ENCODE results near the gene EDEM2.
"Not testable (repeated sequence)": the region's sequence is repeated elsewhere in the genome, so short reads cannot be mapped to it uniquely, and the experiment has no call there.

The EDEM2 gene

DNA sequence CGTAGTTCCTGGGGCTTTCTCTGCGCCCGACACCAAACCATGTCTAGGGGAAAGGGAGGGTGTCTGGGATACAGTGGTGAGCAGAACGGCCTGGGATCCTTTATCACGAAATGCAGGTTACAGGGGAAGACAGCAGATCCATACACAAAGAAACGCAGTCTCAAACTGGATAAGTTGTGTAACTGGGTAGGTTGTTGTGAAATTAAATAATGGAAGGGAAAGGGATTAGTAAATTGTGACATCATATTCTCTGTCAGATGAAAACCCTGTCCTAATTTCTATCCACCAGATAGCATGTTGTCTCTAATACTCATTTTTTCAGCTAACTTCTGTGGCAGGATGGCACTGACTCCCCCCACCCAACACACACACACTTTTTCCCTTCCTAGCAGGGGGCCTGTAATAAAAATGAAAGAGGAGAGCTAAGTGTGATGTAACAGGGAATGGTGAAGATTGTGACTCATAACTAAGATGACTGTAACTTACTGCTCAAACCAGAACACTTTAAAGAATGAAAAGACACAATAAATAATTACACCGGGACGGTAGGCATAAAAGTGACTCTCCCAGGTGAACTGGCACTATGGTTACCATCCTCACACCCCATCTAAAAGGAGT lies 53.8 kb downstream of the EDEM2 start:
- H3K4me1 Mint-ChIP-seq (ENCODE audit: low read depth) = peaks cover 39% of the 10 kb centered on the region
- peak overlapping the region; percentile 87 for H3K4me3 Mint-ChIP-seq
- H3K36me3 Mint-ChIP-seq (ENCODE audit: low read depth) = peaks cover 13% of the 10 kb centered on the region
- intact Hi-C loops (cut with micrococcal nuclease) = loop anchor here (5.0 kb wide), 2 partner anchors 54 to 184 kb away; partner anchors contain the start of genes EDEM2 and MMP24OS
- no peaks in the 10 kb centered on the region for H3K9me3 Mint-ChIP-seq
- no peaks in the 10 kb centered on the region for H3K27me3 Mint-ChIP-seq
- peak overlapping the region; percentile 97 for H3K27ac Mint-ChIP-seq

DNA sequence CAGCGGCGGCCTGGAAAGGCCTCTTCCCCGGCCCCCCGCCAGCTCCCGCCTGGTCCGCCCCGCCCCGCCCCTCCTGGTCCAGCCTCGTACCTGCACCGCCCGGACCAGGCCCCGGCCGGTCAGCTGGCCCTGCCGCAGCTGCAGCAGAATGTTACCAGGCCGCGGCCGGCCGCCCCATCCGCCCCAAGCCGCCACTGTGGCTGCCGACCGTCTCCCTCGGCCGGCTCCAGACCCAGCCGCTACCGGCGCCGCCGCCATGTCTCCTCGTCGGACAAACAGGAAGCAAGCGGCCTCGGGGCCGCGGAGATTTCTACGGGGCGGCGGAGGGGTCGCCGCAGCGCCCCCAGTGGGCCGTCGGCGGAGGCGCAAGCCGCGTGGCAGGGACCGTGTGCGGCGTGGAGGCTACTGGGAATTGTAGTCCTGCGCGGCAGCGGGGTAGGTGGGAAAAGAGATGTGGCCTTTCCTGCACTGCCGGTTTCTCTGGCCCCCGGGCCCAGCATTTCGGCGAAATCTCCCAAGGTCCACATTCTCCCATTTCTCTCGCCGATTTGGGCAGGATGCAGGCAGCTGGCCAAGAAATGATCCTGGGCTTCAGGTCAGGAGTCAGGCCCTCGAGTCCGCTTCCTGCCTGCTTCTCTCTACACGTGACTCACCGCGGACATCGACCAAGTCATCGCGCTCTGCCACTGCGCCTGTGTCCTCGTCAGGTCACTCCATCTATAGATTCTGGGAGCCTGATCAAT lies 54.4 kb downstream of the EDEM2 start, which contains the start of gene TRPC4AP:
TRPC4AP (minus strand) TSS at position 284 of the 743 bp plus-strand sequence; CDS start at position 258, 26 bp downstream.
- Mint-ChIP-seq H3K27ac (peak within 1 kb of the TSS; percentile 97), H3K4me3 (peak within 1 kb of the TSS; percentile 87), H3K36me3 (ENCODE audit: low read depth) (peaks cover 13% of the 10 kb centered on the region), H3K9me3 (no peaks in the 10 kb centered on the region), H3K27me3 (no peaks in the 10 kb centered on the region), H3K4me1 (ENCODE audit: low read depth) (peaks cover 43% of the 10 kb centered on the region)
- intact Hi-C loops (cut with micrococcal nuclease) = loop anchor here (5.0 kb wide), 2 partner anchors 55 to 185 kb away; partner anchors contain the start of genes EDEM2 and MMP24OS

DNA sequence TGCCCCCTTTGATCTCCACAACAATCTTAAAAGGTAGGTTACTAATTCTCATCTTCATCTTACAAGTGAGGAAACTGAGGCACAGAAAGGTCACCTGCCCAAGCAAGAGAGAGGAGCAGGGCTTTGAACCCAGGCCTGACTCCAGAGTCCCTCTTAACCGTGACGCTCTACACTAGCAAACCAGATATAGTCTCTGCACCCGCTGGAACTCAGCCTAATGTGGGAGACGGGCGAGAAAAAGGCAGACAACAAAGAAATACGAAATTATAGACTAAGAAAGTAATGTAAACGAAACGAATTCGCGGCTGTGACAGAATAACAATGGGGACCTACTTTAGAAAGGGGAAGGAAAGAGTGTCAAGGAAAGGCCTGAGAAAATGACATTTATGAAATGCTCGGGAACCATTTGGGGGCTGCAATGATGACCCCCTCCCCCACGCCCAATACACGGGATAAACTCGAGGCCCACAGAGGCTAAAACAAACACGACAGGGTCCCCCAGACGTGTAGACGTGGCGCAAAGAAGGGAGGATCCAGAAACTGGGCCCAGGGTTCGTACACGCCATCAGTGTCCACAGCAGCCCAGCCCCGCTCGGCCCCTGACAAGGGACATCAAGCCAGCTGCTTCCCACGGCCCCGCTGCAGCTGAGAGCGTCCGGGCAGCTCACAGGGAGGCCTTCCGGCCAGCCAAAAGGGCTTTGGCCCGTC lies 55.2 kb downstream of the EDEM2 start:
- Mint-ChIP-seq H3K9me3 (no peaks in the 10 kb centered on the region), H3K36me3 (ENCODE audit: low read depth) (peaks cover 13% of the 10 kb centered on the region), H3K27me3 (no peaks in the 10 kb centered on the region), H3K4me3 (peak overlapping the region; percentile 87), H3K27ac (peak overlapping the region; percentile 97), H3K4me1 (ENCODE audit: low read depth) (peaks cover 47% of the 10 kb centered on the region)
- intact Hi-C loops (cut with micrococcal nuclease) = loop anchor here (5.0 kb wide), 2 partner anchors 55 to 185 kb away; partner anchors contain the start of genes EDEM2 and MMP24OS

DNA sequence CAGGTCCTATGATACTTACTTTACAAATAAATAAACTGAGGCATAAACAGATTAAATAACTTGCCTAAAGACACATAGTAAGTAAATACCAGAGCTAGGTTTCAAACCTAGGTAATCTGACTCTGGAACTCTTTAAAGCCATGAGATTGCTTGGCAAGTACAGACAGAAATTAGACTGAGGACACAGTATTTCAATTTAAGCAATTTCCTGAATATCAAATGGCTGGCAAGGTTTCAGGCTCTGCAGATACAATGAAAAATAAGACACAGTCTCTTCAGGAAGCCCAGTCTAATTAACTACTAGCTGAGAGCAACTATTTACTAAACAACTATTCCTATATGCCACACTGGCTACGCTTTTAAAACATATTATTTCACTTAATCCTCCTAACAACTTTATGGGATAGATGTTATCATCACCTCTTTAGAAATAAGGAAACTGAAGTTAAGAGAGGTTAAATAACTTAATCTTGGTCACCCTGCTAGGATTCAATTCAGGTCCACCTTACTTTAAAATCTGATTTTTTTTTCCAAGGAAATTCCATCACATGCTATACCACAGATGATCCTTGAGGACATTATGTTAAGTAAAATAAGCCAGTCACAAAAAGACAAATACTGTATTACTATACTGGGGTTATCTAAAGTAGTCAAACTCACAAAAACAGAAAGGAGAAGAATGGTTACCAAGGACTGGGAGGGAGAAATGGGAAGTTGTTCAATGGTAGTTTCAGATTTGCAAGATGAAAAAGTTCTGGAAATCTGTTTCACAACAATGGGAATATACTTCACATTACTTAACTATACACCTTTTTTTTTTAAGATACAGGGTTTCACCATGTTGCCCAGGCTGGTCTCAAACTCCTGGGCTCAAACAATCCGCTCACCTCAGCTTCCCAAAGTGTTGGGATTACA lies 58.6 kb downstream of the EDEM2 start:
- Mint-ChIP-seq H3K36me3 (ENCODE audit: low read depth) (peaks cover 13% of the 10 kb centered on the region), H3K9me3 (no peaks in the 10 kb centered on the region), H3K27me3 (no peaks in the 10 kb centered on the region), H3K27ac (peak overlapping the region; percentile 51), H3K4me1 (ENCODE audit: low read depth) (peaks cover 47% of the 10 kb centered on the region), H3K4me3 (no peak overlapping the region)
- intact Hi-C loops (cut with micrococcal nuclease) = no loop called here

DNA sequence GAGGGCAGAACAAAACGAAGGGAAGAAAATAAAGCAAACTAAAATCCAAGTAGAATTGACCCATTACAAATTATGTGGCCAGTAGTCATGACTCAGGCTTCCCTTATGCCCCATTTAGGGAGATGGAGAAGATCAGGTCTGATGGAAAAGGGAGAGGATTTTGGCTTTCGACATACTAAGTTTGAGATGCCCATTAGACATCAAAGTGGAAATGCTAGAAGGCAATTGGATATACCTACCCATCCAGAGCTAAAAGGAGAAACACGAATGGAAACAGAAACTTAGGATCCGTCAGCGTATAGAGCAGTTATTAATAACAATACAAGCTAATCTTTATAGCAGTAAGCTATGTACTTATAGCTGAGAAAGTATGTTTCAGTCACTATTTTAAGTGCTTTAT lies 59.3 kb downstream of the EDEM2 start:
- H3K27ac Mint-ChIP-seq = no peak overlapping the region
- H3K27me3 Mint-ChIP-seq = no peaks in the 10 kb centered on the region
- H3K4me3 Mint-ChIP-seq = no peak overlapping the region
- H3K9me3 Mint-ChIP-seq = no peaks in the 10 kb centered on the region
- intact Hi-C loops (cut with micrococcal nuclease) = no loop called here
- H3K36me3 Mint-ChIP-seq (ENCODE audit: low read depth) = peaks cover 12% of the 10 kb centered on the region
- peaks cover 42% of the 10 kb centered on the region for H3K4me1 Mint-ChIP-seq (ENCODE audit: low read depth)

DNA sequence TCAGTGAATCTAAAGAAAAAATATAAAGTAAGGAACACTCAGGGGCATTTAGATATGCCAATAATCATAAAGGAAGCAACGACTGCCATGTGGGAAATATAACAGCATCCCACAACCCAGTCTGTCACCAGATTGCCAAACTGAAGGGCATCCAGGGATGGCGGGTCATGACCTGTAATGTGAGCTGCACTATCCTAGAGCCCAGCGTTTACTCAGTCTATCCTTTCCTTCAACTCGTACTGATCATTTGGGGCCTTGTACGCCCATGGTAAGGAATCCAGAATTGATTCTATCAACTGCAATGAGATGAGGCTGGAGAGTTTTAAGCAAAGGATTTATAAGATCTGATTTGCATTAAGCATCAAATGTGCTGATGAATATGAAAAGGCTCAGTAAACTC lies 59.8 kb downstream of the EDEM2 start:
- H3K36me3 Mint-ChIP-seq (ENCODE audit: low read depth) = peaks cover 8% of the 10 kb centered on the region
- H3K27ac Mint-ChIP-seq = no peak overlapping the region
- no peaks in the 10 kb centered on the region for H3K9me3 Mint-ChIP-seq
- H3K27me3 Mint-ChIP-seq = no peaks in the 10 kb centered on the region
- H3K4me1 Mint-ChIP-seq (ENCODE audit: low read depth) = peaks cover 41% of the 10 kb centered on the region
- intact Hi-C loops (cut with micrococcal nuclease) = no loop called here
- no peak overlapping the region for H3K4me3 Mint-ChIP-seq

DNA sequence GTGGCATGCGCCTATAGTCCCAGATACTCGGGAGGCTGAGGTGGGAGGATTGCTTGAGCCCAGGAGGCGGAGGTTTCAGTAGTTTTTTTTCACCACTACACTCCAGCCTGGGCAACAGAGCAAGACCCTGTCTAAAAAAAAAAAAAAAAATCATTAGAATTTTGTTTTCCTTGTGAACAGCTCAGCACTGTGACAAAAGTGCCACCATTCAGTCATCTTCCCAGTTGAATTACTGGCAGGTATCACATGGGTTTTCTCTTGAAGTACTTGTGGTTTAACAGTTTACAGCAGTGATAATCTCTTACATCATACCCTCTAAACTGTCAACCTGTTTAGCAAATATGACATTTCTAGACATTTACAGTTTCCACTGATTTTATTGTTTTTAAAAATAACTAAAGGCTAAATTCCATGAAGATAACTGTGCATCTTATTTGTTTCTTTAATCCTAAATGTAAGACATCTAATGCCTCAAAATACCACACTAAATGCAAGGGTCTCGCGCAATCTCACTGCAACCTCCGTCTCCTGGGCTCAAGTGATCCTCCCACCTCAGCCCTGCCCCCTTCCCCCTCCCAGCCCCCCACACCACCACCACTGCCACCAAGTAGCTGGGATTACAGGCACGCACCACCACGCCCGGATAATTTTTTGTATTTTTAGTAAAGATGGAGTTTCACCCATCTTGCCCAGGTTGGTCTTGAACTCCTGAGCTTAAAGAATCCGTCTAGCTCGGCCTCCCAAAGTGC lies 61.5 kb downstream of the EDEM2 start:
- H3K4me3 Mint-ChIP-seq = no peak overlapping the region
- intact Hi-C loops (cut with micrococcal nuclease) = no loop called here
- H3K4me1 Mint-ChIP-seq (ENCODE audit: low read depth) = peaks cover 27% of the 10 kb centered on the region
- no peaks in the 10 kb centered on the region for H3K36me3 Mint-ChIP-seq (ENCODE audit: low read depth)
- H3K9me3 Mint-ChIP-seq = no peaks in the 10 kb centered on the region
- H3K27ac Mint-ChIP-seq = no peak overlapping the region
- no peaks in the 10 kb centered on the region for H3K27me3 Mint-ChIP-seq

DNA sequence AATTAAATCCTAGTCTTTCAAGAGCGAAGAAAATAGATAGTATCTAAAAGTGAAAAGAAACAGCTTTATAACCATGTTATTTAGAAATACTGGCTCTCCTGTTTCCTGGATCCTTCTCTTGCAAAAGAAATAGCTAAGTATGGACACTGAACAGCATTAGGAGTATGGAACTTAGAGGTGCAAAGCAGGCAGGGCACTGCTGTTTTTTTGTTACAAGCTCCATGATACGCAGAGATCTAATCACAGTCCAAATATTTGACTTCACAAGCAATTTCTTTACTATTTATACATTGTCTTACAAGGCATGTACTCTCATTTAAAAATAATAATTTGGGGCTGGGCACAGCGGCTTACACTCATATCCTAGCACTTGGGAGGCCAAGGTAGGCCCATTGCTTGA lies 62.1 kb downstream of the EDEM2 start:
- no peak overlapping the region for H3K4me3 Mint-ChIP-seq
- intact Hi-C loops (cut with micrococcal nuclease) = no loop called here
- peaks cover 24% of the 10 kb centered on the region for H3K4me1 Mint-ChIP-seq (ENCODE audit: low read depth)
- no peaks in the 10 kb centered on the region for H3K9me3 Mint-ChIP-seq
- no peaks in the 10 kb centered on the region for H3K27me3 Mint-ChIP-seq
- no peaks in the 10 kb centered on the region for H3K36me3 Mint-ChIP-seq (ENCODE audit: low read depth)
- H3K27ac Mint-ChIP-seq = no peak overlapping the region

DNA sequence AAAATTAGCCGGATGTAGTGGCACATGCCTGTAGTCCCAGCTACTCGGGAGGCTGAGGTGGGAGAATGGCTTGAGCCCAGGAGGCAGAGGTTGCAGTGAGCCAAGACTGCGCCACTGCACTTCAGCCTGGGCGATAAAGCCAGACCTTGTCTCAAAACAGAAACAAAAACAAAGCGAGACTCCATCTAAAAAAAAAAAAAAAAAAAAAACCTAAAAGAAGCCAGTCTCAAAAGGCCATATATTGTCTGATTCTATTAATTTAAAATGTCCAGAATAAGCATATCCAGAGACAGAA lies 66.8 kb downstream of the EDEM2 start:
- Mint-ChIP-seq H3K36me3 (ENCODE audit: low read depth) (peaks cover 44% of the 10 kb centered on the region), H3K4me1 (ENCODE audit: low read depth) (peaks cover 17% of the 10 kb centered on the region)
- H3K9me3 Mint-ChIP-seq; H3K27ac Mint-ChIP-seq; intact Hi-C loops (cut with micrococcal nuclease); H3K27me3 Mint-ChIP-seq; H3K4me3 Mint-ChIP-seq: not testable (repeated sequence)

DNA sequence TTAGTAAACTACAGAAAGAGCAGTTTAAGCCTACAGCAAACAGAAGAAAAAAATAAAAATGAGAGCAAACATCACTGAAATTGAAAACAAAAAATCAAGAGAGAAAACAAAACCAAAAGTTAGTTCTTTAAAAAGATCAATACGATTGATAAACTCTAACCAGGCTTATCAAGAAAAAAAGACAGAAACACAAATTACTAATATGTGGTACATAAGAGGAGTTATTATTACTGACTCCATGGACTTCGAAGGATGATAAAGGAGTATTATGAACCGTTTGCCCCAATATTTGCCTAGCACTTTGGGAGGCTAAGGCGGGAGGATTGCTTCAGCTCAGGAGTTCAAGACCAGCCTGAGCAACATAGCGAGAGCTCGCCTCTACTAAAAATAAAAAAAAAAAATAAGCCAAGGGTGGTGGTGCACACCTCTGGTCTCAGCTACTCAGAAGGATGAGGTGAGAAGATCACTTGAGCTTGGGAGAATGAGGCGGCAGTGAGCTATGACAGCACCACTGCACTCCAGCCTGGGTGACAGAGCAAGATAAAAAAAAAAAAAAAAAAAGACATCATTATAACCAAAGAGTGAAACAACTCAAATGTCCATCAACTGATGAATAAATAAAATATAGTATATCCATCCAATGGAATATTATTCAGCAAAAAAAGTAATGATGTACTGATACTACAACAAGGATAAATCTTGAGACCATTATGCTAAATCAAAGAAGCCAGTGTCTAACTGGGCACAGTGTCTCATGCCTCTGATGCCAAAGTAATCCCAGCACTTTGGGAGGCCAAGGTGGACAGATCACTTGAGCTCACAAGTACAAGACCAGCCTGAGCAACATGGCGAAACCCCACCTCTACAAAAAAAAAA lies 67.4 kb downstream of the EDEM2 start:
- intact Hi-C loops (cut with micrococcal nuclease) = no loop called here
- Mint-ChIP-seq H3K4me1 (ENCODE audit: low read depth) (peaks cover 17% of the 10 kb centered on the region), H3K27me3 (no peaks in the 10 kb centered on the region), H3K27ac (no peak overlapping the region), H3K4me3 (no peak overlapping the region), H3K9me3 (no peaks in the 10 kb centered on the region), H3K36me3 (ENCODE audit: low read depth) (peaks cover 50% of the 10 kb centered on the region)

DNA sequence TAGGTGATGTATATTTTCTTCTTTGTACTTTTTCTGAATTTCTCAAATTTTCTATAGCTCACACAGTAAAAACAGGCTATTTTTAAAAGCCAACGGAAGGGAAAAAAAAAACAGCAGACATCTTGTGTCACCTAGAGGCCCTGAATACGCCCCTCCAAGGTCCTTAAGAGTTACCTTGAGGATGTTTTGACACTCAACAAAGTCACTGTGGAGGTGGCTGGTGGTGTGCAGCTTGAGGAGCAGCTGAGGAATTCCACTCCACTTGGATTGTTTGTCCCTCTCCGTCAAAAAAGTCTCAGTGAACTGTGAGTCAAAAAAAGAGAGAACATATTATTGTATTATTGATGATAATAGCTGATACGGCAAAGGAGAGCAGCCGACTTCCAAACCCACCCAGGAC lies 69.3 kb downstream of the EDEM2 start:
- H3K27me3 Mint-ChIP-seq = no peaks in the 10 kb centered on the region
- H3K27ac Mint-ChIP-seq = no peak overlapping the region
- peaks cover 57% of the 10 kb centered on the region for H3K36me3 Mint-ChIP-seq (ENCODE audit: low read depth)
- peaks cover 10% of the 10 kb centered on the region for H3K4me1 Mint-ChIP-seq (ENCODE audit: low read depth)
- H3K4me3 Mint-ChIP-seq = no peak overlapping the region
- intact Hi-C loops (cut with micrococcal nuclease) = no loop called here
- no peaks in the 10 kb centered on the region for H3K9me3 Mint-ChIP-seq

DNA sequence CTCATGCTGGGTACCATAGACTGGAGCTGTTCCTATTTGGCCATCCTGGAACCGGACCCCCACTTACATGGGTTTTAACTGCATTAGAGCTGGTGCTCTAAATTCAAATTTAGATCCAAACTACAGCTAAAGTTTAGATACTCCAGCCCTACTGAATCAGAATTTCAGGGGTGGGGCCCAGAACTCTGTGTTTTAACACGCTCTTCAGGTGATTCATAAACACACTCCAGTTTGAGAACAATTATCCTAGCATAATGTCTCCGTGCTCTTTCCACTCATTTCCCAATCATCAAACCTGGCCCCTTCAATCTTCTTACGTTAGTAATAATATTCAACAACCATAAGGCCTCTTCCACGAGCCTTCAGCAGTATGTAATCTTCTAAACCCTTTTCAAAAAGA lies 69.8 kb downstream of the EDEM2 start:
- no peak overlapping the region for H3K27ac Mint-ChIP-seq
- H3K9me3 Mint-ChIP-seq = no peaks in the 10 kb centered on the region
- no peak overlapping the region for H3K4me3 Mint-ChIP-seq
- intact Hi-C loops (cut with micrococcal nuclease) = no loop called here
- peaks cover 10% of the 10 kb centered on the region for H3K4me1 Mint-ChIP-seq (ENCODE audit: low read depth)
- H3K36me3 Mint-ChIP-seq (ENCODE audit: low read depth) = peaks cover 62% of the 10 kb centered on the region
- no peaks in the 10 kb centered on the region for H3K27me3 Mint-ChIP-seq
